Esophagus squamous epithelium (tissue), 4 donors: ENCODE measurements around the gene EHD3.

Experiments
- POLR2A ChIP-seq, 4 donors: fragments of 450-650 bp; IDR thresholded peaks; one replicate each; pipeline ENCODE4 v1.6.1; 2017; ENCODE audit warnings: antibody characterized with exemption in 4 of 4, mild to moderate bottlenecking in 4 of 4, moderate library complexity in 3 of 4
- TF ChIP-seq, protein P1 (sequence below), 6 experiments: fragments of 450-650 bp in 4 of 6; fragments of 200-600 bp in 2 of 6; sonication (generic) in 2 of 6; IDR thresholded peaks; one replicate each; pipeline ENCODE4 v1.5.1; 2016 to 2019; ENCODE audit warnings: antibody characterized with exemption in 6 of 6, mild to moderate bottlenecking in 4 of 6, moderate library complexity in 4 of 6

DNA sequence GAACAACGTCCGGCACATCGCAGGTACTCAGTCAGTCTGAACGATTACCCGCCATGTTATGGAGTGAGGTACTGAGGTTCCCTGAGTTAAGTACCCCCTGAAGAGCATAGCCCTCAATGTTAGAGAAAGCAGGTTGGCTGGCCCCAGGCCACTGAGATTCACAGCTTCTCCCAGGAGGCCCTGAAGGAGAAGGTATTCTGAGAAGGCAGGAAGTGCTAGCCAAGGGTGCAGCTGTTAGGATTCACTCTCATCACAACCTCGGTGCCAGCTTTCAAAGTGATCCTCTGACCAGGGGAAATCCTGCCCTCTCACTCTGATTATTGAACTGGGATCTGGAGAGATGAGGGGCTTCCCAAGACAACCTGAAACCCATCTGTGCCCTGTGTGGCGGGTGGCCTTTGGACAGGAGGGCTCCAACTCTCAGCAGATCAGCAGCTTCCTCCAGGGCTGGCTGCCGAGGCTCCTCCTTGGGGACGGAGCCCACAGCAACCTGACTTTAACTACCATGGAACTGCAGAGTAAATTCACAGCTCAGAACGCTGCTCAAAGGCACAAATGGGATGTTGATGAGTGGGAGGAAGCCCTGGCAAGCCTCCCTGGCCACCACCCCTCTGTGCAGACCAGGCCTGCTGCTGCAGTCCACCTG, 7.8 kb downstream of the EHD3 start:
- no peak for TF ChIP-seq POLR2A (IDR thresholded peaks at IDR 0.05)
- TF ChIP-seq, protein P1, sequence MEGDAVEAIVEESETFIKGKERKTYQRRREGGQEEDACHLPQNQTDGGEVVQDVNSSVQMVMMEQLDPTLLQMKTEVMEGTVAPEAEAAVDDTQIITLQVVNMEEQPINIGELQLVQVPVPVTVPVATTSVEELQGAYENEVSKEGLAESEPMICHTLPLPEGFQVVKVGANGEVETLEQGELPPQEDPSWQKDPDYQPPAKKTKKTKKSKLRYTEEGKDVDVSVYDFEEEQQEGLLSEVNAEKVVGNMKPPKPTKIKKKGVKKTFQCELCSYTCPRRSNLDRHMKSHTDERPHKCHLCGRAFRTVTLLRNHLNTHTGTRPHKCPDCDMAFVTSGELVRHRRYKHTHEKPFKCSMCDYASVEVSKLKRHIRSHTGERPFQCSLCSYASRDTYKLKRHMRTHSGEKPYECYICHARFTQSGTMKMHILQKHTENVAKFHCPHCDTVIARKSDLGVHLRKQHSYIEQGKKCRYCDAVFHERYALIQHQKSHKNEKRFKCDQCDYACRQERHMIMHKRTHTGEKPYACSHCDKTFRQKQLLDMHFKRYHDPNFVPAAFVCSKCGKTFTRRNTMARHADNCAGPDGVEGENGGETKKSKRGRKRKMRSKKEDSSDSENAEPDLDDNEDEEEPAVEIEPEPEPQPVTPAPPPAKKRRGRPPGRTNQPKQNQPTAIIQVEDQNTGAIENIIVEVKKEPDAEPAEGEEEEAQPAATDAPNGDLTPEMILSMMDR (IDR thresholded peaks at IDR 0.05), result no peak
